ENCODE results near the gene COL25A1.
A peak's percentile ranks its signal among the peaks of the same experiment; 100 is the strongest.
"Not testable (repeated sequence)": the region's sequence is repeated elsewhere in the genome, so short reads cannot be mapped to it uniquely, and the experiment has no call there.

COL25A1 gene

GRCh38 chr4:108881986-108882385, 420.5 kb downstream of the COL25A1 start:
- no peak for DNase-seq (ENCODE audit: low read depth in 2 of 3, low spot score in 1 of 3)

DNA sequence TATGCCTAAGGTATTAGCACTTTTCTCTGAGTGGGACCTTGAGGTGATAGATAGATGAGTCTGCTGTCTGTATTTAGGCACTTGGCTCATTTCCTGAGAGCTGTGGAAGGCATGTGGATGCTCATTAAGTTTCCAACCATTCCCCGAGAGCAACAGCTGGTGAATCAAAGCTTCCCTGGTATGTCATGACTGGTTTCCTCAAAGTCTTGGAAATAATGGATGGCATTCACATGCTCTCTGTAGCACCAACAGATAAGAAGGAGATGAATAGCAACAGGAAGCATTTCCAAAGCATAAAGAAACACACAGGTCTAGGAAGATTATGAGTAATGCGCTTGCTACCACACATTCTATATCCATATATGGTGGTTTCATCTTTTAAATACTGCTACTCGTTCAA, 421.3 kb downstream of the COL25A1 start:
- DNase-seq (ENCODE audit: low read depth in 2 of 3, low spot score in 1 of 3): no peak

- DNase-seq (ENCODE audit: low read depth in 2 of 3, low spot score in 1 of 3): no peak
Measured at GRCh38 chr4:108878806-108879205, 423.7 kb downstream of the COL25A1 start.

DNA sequence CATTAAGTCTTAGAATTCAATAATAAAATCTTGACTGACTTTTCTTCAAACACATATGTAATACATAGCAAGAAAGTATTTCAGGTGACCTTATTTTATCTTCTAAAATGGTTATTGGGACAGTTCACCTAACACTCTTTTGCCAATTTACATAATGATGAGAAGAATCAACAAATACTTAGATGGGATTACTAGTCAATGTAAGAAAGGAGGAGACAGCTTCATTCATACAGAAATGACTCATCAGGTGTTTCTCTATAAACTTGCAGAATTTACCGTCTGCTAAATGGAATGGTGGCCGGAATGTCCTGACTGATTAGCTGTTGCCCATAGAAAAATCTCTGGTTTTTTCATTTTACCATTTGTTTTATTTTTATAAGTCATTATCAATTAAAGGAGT, 424.6 kb downstream of the COL25A1 start:
- DNase-seq (ENCODE audit: low read depth in 2 of 3, low spot score in 1 of 3): no peak

DNA sequence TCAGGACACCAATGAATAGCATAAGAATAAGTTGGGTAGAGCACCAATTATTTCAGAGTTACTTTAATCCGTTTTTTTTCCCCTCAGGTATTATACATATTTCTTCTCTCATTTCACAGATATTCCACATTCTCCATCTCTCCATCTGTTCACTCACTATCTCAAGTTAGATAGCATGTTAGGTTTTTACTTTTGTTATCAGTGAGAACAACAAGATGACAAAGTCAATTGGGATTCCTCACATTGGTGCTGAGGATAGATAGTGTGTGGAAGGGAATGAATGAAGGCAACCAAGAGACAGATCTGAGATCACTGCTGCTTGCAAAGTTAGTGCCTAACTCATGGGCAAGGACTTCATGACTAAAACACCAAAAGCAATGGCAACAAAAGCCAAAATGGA, 427.7 kb downstream of the COL25A1 start:
- DNase-seq (ENCODE audit: low read depth in 2 of 3, low spot score in 1 of 3): no peak

DNA sequence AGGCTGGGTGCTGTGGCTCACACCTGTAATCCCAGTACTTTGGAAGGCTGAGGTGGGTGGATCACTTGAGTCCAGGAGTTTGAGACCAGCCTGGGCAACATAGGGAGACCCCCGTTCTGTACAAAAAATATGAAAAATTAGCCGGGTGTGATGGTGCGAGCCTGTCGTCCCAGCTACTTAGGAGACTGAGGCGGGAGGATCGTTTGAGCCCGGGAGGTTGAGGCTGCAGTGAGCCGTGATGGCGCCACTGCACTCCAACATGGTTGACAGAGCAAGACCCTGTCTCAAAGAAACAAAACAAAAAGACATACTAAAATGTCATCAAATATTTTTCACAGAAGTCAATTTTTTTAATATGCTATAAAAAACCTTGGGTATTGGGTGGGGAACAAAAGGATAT, 432.5 kb downstream of the COL25A1 start:
- not testable (repeated sequence) for DNase-seq (ENCODE audit: low read depth in 2 of 3, low spot score in 1 of 3)

- no peak for DNase-seq (ENCODE audit: low read depth in 2 of 3, low spot score in 1 of 3)
Measured at GRCh38 chr4:108868606-108869227, 433.7 kb downstream of the COL25A1 start.

DNA sequence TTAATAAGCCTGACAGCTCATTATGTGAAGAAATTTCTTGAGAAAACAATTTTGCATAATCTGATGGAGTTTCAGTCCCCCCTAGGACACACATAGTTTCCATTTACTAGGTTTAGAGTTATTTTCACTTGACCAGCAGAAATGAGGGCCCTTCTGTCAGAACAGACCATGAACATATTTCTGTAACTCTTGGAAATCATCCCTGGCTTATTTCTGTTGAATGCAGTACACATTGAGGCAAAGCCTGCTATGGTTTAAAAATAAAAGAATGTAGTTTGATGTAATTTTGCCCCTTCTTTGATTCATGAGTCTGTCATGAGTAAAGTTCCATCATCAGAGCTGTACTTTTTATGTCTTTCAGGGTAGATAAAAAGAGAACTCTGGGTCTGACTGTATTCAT, 435.0 kb downstream of the COL25A1 start:
- no peak for DNase-seq (ENCODE audit: low read depth in 2 of 3, low spot score in 1 of 3)

GRCh38 chr4:108861334-108861733, 441.1 kb downstream of the COL25A1 start:
- no peak for DNase-seq (ENCODE audit: low read depth in 2 of 3, low spot score in 1 of 3)

DNA sequence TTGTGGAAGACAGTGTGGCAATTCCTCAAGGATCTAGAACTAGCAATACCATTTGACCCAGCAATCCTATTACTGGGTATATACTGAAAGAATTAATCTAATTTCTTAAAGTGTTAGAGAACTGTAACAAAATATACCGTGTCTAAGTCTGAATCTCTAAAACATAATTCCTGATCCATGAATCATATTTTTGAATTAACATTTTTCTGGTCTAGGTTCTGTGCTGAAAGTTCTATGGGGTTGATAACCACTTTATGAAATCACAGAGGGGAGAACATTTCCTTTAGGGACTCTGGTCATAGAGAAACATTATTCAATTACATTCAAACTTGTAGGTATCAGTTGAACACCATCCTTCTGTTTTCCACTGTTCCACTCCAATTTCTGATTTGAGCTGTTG, 447.7 kb downstream of the COL25A1 start:
- no peak for DNase-seq (ENCODE audit: low read depth in 2 of 3, low spot score in 1 of 3)

- no peak for DNase-seq (ENCODE audit: low read depth in 2 of 3, low spot score in 1 of 3)
Measured at GRCh38 chr4:108852691-108853090, 449.8 kb downstream of the COL25A1 start.

- no peak for DNase-seq (ENCODE audit: low read depth in 2 of 3, low spot score in 1 of 3)
Measured at GRCh38 chr4:108851366-108851765, 451.1 kb downstream of the COL25A1 start.

GRCh38 chr4:108850219-108850649, 452.2 kb downstream of the COL25A1 start:
- no peak for DNase-seq (ENCODE audit: low read depth in 2 of 3, low spot score in 1 of 3)

DNA sequence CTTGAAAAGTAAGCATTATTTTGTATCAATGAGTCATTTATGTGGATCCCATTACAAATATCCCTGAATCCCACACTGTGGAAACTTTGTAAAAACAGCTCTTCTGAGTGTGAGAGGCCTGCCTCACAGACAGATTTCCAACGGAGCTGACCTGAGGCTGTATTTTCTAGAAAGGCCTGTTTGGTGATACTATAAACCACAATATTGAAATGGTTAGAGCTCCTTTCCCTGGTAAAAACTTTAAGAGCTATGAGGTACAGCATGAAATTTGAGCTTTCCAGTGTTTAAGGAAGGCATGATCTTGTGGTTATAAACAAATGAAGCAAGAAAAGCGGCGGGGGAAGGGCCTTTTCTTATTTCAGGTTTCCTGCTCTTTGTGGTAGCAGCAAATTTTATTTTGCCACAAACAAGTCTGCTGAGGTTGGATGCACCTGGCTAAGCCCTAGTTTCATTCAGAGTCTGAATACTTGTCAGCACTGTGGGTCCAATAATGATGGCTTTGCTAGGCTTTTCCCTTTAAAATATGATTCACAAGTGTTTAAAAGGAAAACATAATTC, 452.8 kb downstream of the COL25A1 start:
- DNase-seq (ENCODE audit: low read depth in 2 of 3, low spot score in 1 of 3): peak in 1 of 3 donors; percentile 3

DNA sequence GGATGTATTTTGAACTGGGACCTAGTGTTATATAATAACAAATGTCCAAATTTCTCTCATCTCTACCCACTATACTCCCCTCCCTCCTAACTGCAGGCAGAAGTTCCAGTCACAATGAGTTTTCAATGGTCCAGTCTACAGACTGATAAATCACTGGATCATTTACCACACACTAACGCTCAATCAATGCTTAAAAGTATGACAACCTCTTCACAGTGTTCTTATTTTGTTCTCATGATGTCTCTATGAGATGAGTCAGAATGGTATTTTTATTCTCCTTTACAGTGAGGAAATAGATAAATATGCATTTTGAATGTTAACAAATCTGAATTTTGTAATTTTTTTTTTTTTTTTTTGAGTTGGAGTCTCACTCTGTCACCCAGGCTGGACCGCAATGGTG, 455.9 kb downstream of the COL25A1 start:
- no peak for DNase-seq (ENCODE audit: low read depth in 2 of 3, low spot score in 1 of 3)

DNA sequence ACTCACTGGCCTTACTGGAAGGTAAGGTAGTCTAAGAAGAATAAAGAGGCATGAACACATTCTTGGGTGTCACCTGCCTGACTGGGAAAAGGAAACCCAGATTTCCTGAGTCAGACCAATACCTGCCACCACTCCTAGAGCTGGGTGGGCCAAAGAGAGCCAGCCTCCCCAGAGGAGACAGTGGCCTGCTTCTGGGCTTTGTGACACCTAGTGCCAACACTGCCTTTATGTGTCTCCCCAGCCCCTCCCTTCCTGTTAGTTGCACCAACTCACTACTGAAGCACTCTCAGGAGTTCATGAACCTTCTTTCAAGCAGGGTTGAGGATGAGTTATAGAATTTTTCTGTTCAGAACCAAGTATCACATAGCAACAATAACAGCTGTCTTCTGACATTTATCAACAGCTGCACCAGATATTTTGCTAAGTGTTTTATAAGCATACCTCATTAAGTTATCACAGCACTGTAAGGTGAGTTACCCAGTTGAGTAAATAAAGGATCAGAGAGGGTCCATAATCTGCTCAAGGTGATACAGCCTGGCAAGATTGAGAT, 462.0 kb downstream of the COL25A1 start:
- no peak for DNase-seq (ENCODE audit: low read depth in 2 of 3, low spot score in 1 of 3)

- DNase-seq (ENCODE audit: low read depth in 2 of 3, low spot score in 1 of 3): no peak
Measured at GRCh38 chr4:108839333-108839732, 463.1 kb downstream of the COL25A1 start.

DNA sequence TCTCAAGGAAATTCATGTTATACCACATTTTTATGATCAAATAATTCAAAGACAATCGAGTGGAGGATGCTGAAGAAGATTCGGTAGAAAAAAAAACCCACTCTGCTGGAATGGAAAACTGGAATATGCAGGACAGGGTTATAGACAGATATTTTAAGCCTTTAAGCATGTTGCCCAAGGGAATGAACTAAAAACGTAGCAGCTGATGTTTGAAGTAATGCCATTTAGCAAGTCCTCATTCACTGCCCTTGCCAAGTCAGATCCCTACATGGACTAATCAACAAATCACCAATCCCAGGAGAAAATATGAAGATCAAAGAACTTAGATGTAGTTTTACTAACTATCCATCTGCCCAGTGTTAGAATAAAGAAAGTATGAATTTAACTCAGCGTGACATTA, 464.0 kb downstream of the COL25A1 start:
- DNase-seq (ENCODE audit: low read depth in 2 of 3, low spot score in 1 of 3): no peak

GRCh38 chr4:108834835-108835384, 467.5 kb downstream of the COL25A1 start:
- DNase-seq (ENCODE audit: low read depth in 2 of 3, low spot score in 1 of 3): no peak

DNA sequence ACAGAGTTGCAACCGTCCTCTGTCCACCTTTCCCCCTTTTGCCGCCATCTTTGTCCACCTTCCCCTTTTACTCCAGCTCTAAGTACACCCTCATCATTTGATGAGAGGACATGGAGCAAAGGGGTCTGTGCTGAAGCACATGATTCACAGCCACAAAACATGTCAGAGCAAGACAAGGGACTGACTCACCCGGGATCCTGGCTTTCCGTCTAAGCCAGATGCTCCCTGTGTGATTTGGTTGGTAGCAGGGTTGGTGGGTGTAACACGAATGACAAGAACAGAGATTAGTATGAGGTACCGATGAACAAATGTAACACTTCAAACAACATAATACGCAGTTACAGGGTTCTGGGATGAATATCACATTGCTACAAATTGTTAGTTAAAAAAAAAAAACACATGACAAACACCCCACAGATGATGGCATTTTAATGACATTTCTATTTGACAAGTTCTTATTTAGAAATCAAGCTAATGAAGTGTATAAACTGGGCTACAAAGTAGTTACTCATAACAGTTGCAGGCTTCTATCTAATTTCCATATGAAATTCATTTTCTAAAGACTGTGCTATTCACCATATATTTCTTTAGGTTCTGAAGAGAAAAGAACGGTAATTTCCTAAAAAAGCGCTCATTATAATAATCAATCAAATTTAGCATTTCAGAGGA, 468.2 kb downstream of the COL25A1 start:
- no peak for DNase-seq (ENCODE audit: low read depth in 2 of 3, low spot score in 1 of 3)

GRCh38 chr4:108833046-108833445, 469.4 kb downstream of the COL25A1 start:
- DNase-seq (ENCODE audit: low read depth in 2 of 3, low spot score in 1 of 3): no peak

- DNase-seq (ENCODE audit: low read depth in 2 of 3, low spot score in 1 of 3): no peak
Measured at GRCh38 chr4:108831886-108832285, 470.6 kb downstream of the COL25A1 start.

Data from stimulated activated CD4-positive, alpha-beta T cell treated with anti-CD3 and anti-CD28 coated beads, Interleukin-12 subunit alpha, Interleukin-12 subunit beta, amount 100 ng/mL, for 48 hours (primary cell).